Measurements from ENCODE around the gene BPIFB3. TPM values are rescaled to one million over a fixed set of nuclear protein-coding genes. Genes with fewer than 3 reads are reported as not detected.

Gene BPIFB3
- total and polyA plus RNA-seq, 9 donors = 0.07 to 0.09 (median 0.08) TPM; not detected in 6

- H3K27me3 ChIP-seq (ENCODE audit: control insufficient read depth, insufficient read depth, low read length) = no peaks in the 10 kb centered on the region
- peak; percentile 27 for DNase-seq
- peaks cover 15% of the 10 kb centered on the region for H3K4me1 ChIP-seq (ENCODE audit: control insufficient read depth, insufficient read depth, low read length)
- no peaks in the 10 kb centered on the region for H3K36me3 ChIP-seq (ENCODE audit: control insufficient read depth, insufficient read depth, low read length)
- H3K4me3 ChIP-seq (ENCODE audit: low read length) = no peak overlapping the region
- 75% methylated on average over 2 of the region's 6 CpGs for WGBS (ENCODE audit: insufficient coverage)
- H3K27ac ChIP-seq (ENCODE audit: low read length) = no peak overlapping the region
- no peaks in the 10 kb centered on the region for H3K9me3 ChIP-seq (replicated peaks; ENCODE audit: control insufficient read depth, low read depth, low read length)
These were observed 9.6 kb downstream of the BPIFB3 start for GRCh38 chr20:33063271-33063670.

GRCh38 chr20:33064572-33065287 is 11.0 kb downstream of the BPIFB3 start:
- Histone ChIP-seq H3K4me3 (ENCODE audit: low read length) (no peak overlapping the region), H3K27me3 (ENCODE audit: control insufficient read depth, insufficient read depth, low read length) (no peaks in the 10 kb centered on the region), H3K9me3 (replicated peaks; ENCODE audit: control insufficient read depth, low read depth, low read length) (no peaks in the 10 kb centered on the region), H3K27ac (ENCODE audit: low read length) (no peak overlapping the region), H3K36me3 (ENCODE audit: control insufficient read depth, insufficient read depth, low read length) (no peaks in the 10 kb centered on the region), H3K4me1 (ENCODE audit: control insufficient read depth, insufficient read depth, low read length) (peaks cover 15% of the 10 kb centered on the region)
- no peak for DNase-seq
- WGBS (ENCODE audit: insufficient coverage) = 90% methylated on average over 11 of the region's 11 CpGs

GRCh38 chr20:33065785-33066184 is 12.1 kb downstream of the BPIFB3 start:
- H3K36me3 ChIP-seq (ENCODE audit: control insufficient read depth, insufficient read depth, low read length) = no peaks in the 10 kb centered on the region
- WGBS (ENCODE audit: insufficient coverage) = 72% methylated on average over 6 of the region's 9 CpGs
- H3K27ac ChIP-seq (ENCODE audit: low read length) = no peak overlapping the region
- H3K4me3 ChIP-seq (ENCODE audit: low read length) = no peak overlapping the region
- peaks cover 15% of the 10 kb centered on the region for H3K4me1 ChIP-seq (ENCODE audit: control insufficient read depth, insufficient read depth, low read length)
- no peak for DNase-seq
- H3K9me3 ChIP-seq (replicated peaks; ENCODE audit: control insufficient read depth, low read depth, low read length) = no peaks in the 10 kb centered on the region
- no peaks in the 10 kb centered on the region for H3K27me3 ChIP-seq (ENCODE audit: control insufficient read depth, insufficient read depth, low read length)

- no peak for DNase-seq
- Histone ChIP-seq H3K4me1 (ENCODE audit: control insufficient read depth, insufficient read depth, low read length) (peaks cover 5% of the 10 kb centered on the region), H3K27me3 (ENCODE audit: control insufficient read depth, insufficient read depth, low read length) (no peaks in the 10 kb centered on the region), H3K9me3 (replicated peaks; ENCODE audit: control insufficient read depth, low read depth, low read length) (peaks cover 3% of the 10 kb centered on the region), H3K36me3 (ENCODE audit: control insufficient read depth, insufficient read depth, low read length) (no peaks in the 10 kb centered on the region), H3K4me3 (ENCODE audit: low read length) (no peak overlapping the region), H3K27ac (ENCODE audit: low read length) (no peak overlapping the region)
- 38% methylated on average over 3 of the region's 3 CpGs for WGBS (ENCODE audit: insufficient coverage)
These were observed 14.1 kb downstream of the BPIFB3 start for GRCh38 chr20:33067806-33068205.

GRCh38 chr20:33068251-33068939 is 14.7 kb downstream of the BPIFB3 start:
- Histone ChIP-seq H3K4me3 (ENCODE audit: low read length) (no peak overlapping the region), H3K27me3 (ENCODE audit: control insufficient read depth, insufficient read depth, low read length) (peaks cover under 1% of the 10 kb centered on the region), H3K4me1 (ENCODE audit: control insufficient read depth, insufficient read depth, low read length) (no peaks in the 10 kb centered on the region), H3K36me3 (ENCODE audit: control insufficient read depth, insufficient read depth, low read length) (no peaks in the 10 kb centered on the region), H3K9me3 (replicated peaks; ENCODE audit: control insufficient read depth, low read depth, low read length) (peaks cover 3% of the 10 kb centered on the region), H3K27ac (ENCODE audit: low read length) (no peak overlapping the region)
- 56% methylated on average over 12 of the region's 12 CpGs for WGBS (ENCODE audit: insufficient coverage)
- no peak for DNase-seq

- H3K4me1 ChIP-seq (ENCODE audit: control insufficient read depth, insufficient read depth, low read length) = no peaks in the 10 kb centered on the region
- H3K27me3 ChIP-seq (ENCODE audit: control insufficient read depth, insufficient read depth, low read length) = peaks cover 2% of the 10 kb centered on the region
- 79% methylated on average over 9 of the region's 9 CpGs for WGBS (ENCODE audit: insufficient coverage)
- DNase-seq = no peak
- no peaks in the 10 kb centered on the region for H3K36me3 ChIP-seq (ENCODE audit: control insufficient read depth, insufficient read depth, low read length)
- H3K27ac ChIP-seq (ENCODE audit: low read length) = no peak overlapping the region
- no peak overlapping the region for H3K4me3 ChIP-seq (ENCODE audit: low read length)
- H3K9me3 ChIP-seq (replicated peaks; ENCODE audit: control insufficient read depth, low read depth, low read length) = peaks cover 3% of the 10 kb centered on the region
These were observed 16.0 kb downstream of the BPIFB3 start for GRCh38 chr20:33069673-33070072.

GRCh38 chr20:33070111-33071053 is 16.7 kb downstream of the BPIFB3 start:
- Histone ChIP-seq H3K27me3 (ENCODE audit: control insufficient read depth, insufficient read depth, low read length) (peaks cover 2% of the 10 kb centered on the region), H3K9me3 (replicated peaks; ENCODE audit: control insufficient read depth, low read depth, low read length) (peaks cover 3% of the 10 kb centered on the region)
- WGBS (ENCODE audit: insufficient coverage) = 76% methylated on average over 16 of the region's 19 CpGs

GRCh38 chr20:33071198-33071597 is 17.5 kb downstream of the BPIFB3 start:
- Histone ChIP-seq H3K4me3 (ENCODE audit: low read length) (no peak overlapping the region), H3K27ac (ENCODE audit: low read length) (no peak overlapping the region), H3K27me3 (ENCODE audit: control insufficient read depth, insufficient read depth, low read length) (peaks cover 5% of the 10 kb centered on the region), H3K9me3 (replicated peaks; ENCODE audit: control insufficient read depth, low read depth, low read length) (peaks cover 3% of the 10 kb centered on the region), H3K36me3 (ENCODE audit: control insufficient read depth, insufficient read depth, low read length) (no peaks in the 10 kb centered on the region), H3K4me1 (ENCODE audit: control insufficient read depth, insufficient read depth, low read length) (no peaks in the 10 kb centered on the region)
- 0% methylated on average over 1 of the region's 5 CpGs for WGBS (ENCODE audit: insufficient coverage)
- DNase-seq = no peak

More at GRCh38 chr20:33070111-33071053, 16.7 kb downstream of the BPIFB3 start:
- Histone ChIP-seq H3K27ac (ENCODE audit: low read length) (no peak overlapping the region), H3K4me3 (ENCODE audit: low read length) (no peak overlapping the region), H3K4me1 (ENCODE audit: control insufficient read depth, insufficient read depth, low read length) (no peaks in the 10 kb centered on the region), H3K36me3 (ENCODE audit: control insufficient read depth, insufficient read depth, low read length) (no peaks in the 10 kb centered on the region)
- no peak for DNase-seq

- Histone ChIP-seq H3K9me3 (replicated peaks; ENCODE audit: control insufficient read depth, low read depth, low read length) (peaks cover 3% of the 10 kb centered on the region), H3K27ac (ENCODE audit: low read length) (no peak overlapping the region), H3K27me3 (ENCODE audit: control insufficient read depth, insufficient read depth, low read length) (peaks cover 5% of the 10 kb centered on the region), H3K4me3 (ENCODE audit: low read length) (no peak overlapping the region), H3K4me1 (ENCODE audit: control insufficient read depth, insufficient read depth, low read length) (no peaks in the 10 kb centered on the region), H3K36me3 (ENCODE audit: control insufficient read depth, insufficient read depth, low read length) (no peaks in the 10 kb centered on the region)
- DNase-seq = no peak
- WGBS (ENCODE audit: insufficient coverage) = 82% methylated on average over 3 of the region's 4 CpGs
These were observed 18.7 kb downstream of the BPIFB3 start for GRCh38 chr20:33072362-33072761.

- DNase-seq = no peak
- H3K4me3 ChIP-seq (ENCODE audit: low read length) = no peak overlapping the region
- peaks cover 5% of the 10 kb centered on the region for H3K27me3 ChIP-seq (ENCODE audit: control insufficient read depth, insufficient read depth, low read length)
- WGBS (ENCODE audit: insufficient coverage) = 82% methylated on average over 1 of the region's 2 CpGs
- no peaks in the 10 kb centered on the region for H3K36me3 ChIP-seq (ENCODE audit: control insufficient read depth, insufficient read depth, low read length)
- no peak overlapping the region for H3K27ac ChIP-seq (ENCODE audit: low read length)
- no peaks in the 10 kb centered on the region for H3K4me1 ChIP-seq (ENCODE audit: control insufficient read depth, insufficient read depth, low read length)
- H3K9me3 ChIP-seq (replicated peaks; ENCODE audit: control insufficient read depth, low read depth, low read length) = peaks cover 3% of the 10 kb centered on the region
These were observed 19.1 kb downstream of the BPIFB3 start for GRCh38 chr20:33072813-33073212.
